Mammary epithelial cell (primary cell): Measurements from ENCODE around the gene DIAPH3.

Experiments used
- EZH2 ChIP-seq: IDR thresholded peaks from 2 replicates; pipeline ENCODE4 v1.6.1; 2012; ENCODE audit warnings: low read length, inconsistent platforms, borderline replicate concordance
- TF ChIP-seq, protein P1 (sequence below), 2 donors: IDR thresholded peaks in 1 of 2; conservative IDR thresholded peaks in 1 of 2; 2 replicates each; pipeline ENCODE4 v1.5.1; 2011 to 2012; ENCODE audit warnings: inconsistent platforms in 2 of 2, low read length in 2 of 2, mild to moderate bottlenecking in 2 of 2, control low read depth in 1 of 2, low read depth in 1 of 2; ENCODE audit not compliant: insufficient read depth in 1 of 2; ENCODE audit errors: extremely low read depth in 1 of 2

DNA sequence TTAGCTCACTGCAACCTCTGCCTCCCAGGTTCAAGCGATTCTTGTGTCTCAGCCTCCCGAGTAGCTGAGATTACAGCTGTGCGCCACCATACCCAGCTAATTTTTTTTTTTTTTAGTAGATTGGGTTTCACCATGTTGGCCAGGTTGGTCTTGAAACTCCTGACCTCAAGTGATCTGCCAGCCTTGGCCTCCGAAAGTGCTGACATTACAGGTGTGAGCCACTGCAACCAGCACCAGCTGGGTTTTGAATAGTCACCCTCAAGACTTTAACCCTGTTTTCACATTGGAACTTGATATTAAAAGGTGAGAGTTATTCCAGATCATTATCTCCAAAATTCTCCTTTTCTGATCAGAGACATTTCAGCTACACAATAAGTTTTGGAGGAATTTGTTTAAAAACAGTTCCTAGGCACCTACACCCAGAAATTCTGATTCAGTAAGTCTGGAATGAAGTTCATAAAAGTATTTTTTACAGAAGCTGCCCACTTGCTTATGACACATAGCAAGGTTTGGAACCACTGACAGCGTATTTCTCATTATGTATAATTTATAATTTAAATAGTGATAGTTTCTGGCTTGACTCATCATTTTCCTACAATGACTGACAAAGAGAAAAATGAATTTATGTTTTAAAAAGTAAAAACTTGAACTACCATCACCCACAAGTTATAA lies 417.3 kb downstream of the DIAPH3 start:
- TF ChIP-seq, protein P1, sequence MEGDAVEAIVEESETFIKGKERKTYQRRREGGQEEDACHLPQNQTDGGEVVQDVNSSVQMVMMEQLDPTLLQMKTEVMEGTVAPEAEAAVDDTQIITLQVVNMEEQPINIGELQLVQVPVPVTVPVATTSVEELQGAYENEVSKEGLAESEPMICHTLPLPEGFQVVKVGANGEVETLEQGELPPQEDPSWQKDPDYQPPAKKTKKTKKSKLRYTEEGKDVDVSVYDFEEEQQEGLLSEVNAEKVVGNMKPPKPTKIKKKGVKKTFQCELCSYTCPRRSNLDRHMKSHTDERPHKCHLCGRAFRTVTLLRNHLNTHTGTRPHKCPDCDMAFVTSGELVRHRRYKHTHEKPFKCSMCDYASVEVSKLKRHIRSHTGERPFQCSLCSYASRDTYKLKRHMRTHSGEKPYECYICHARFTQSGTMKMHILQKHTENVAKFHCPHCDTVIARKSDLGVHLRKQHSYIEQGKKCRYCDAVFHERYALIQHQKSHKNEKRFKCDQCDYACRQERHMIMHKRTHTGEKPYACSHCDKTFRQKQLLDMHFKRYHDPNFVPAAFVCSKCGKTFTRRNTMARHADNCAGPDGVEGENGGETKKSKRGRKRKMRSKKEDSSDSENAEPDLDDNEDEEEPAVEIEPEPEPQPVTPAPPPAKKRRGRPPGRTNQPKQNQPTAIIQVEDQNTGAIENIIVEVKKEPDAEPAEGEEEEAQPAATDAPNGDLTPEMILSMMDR (conservative IDR thresholded peaks at IDR 0.05 in 1 of 2, IDR thresholded peaks at IDR 0.05 in 1 of 2; ENCODE audit: extremely low read depth in 1 of 2, insufficient read depth in 1 of 2, low read depth in 1 of 2, low read length in 2 of 2), result no peak
- TF ChIP-seq EZH2, result no peak
